NCI-H526 treated with DMSO at 0.1 percent for 48 hours (cell line): Measurements from ENCODE around the gene NCAPH2.

Experiments
- DNase-seq: peaks from one replicate; lab custom pipeline; 2025; lab: John Stamatoyannopoulos, UW

Gene NCAPH2

DNA sequence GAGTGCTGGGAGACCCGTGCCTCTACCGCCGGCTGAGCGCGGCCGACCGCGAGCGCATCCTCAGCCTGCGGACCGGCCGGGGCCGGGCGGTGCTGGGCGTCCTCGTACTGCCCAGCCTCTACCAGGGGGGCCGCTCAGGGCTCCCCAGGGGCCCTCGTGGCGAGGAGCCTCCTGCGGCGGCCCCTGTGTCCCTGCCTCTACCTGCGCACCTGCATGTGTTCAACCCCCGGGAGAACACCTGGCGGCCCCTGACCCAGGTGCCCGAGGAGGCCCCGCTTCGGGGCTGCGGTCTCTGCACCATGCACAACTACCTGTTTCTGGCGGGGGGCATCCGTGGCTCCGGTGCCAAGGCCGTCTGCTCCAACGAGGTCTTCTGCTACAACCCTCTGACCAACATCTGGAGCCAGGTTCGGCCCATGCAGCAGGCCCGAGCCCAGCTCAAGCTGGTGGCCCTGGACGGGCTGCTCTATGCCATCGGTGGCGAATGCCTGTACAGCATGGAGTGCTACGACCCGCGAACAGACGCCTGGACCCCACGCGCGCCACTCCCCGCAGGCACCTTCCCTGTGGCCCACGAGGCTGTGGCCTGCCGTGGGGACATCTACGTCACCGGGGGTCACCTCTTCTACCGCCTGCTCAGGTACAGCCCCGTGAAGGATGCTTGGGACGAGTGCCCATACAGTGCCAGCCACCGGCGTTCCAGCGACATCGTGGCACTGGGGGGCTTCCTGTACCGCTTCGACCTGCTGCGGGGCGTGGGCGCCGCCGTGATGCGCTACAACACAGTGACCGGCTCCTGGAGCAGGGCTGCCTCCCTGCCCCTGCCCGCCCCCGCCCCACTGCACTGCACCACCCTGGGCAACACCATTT, 41.1 kb downstream of the NCAPH2 start:
- no peak for DNase-seq

DNA sequence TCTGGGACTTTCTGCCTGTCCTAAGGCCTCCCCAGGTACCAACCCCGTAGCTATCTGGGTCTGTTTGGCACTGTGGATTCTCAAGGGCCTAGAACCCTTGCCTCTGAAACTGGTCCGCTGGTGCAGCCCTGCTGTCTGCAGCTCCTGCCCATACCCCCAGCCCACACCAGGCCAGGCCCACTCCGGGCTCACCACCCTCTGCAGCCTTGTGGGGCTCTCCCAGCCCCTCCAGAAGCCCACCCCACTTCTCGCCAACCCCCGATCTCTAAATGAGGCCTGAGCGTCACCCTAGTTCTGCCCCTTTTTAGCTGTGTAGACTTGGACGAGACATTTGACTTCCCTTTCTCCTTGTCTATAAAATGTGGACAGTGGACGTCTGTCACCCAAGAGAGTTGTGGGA, 42.4 kb downstream of the NCAPH2 start:
- no peak for DNase-seq

DNA sequence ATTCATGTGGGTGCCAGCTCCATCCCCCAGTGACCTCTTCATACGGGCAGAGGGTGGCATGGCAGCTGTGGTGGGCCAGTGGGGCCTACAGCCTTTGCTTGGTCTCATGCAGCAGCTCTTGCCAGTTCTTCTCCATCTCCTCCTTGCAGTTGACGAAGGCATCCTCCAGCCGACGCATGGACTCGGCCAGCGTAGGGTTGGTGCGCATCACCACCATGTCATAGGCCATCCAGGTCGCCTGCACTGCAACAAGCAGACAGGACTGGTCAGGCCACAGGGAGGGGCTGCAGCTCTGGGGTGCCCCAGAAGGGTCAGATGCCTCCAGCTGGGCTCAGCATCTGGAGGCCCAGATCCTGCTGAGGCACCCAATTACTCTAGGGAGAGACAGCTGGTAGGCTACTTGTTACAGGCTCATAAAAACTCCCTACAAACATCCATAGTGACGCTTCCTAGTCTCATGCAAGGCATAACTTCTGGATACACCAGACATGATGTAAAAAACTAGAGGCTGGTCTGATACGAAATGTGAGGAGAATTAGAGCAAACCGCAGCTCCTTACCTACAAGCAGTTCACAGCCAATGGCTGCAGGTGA, 43.2 kb downstream of the NCAPH2 start:
- DNase-seq, result no peak

DNA sequence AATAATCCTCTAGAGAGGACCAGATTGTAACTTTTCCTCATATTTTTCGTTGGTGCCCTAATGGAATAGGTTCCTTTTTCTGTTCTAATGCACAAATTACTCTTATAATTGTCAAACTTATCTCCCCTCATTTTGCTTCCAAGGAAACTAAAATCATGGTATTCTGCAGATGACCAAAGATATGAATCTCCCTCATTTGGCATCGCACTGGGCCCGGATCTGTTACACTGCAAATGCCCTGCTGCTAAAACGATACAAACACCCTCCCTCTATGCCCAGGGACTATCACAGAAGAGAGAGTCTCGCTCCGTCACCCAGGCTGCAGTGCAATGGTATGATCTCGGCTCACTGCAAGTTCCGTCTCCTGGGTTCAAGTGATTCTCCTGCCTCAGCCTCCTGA, 45.3 kb downstream of the NCAPH2 start:
- DNase-seq, result no peak

DNA sequence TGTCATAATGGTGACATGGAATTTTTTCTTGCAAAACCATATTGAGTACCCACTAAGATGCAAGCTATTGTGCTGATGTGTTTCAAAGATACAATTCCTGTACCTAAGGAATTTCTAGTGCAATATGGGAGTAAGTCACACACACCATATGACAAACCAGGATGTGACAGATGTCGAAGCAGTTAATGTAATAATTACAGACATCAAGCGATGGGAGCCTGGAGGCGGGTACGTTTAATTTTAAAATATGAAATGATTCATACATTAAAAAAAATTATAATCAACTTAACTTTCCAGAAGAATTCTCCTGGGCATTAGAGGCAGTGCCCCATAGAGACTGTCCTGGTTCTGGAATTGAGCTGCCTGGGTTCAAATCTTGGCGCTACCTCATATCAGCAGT, 48.7 kb downstream of the NCAPH2 start:
- no peak for DNase-seq

DNA sequence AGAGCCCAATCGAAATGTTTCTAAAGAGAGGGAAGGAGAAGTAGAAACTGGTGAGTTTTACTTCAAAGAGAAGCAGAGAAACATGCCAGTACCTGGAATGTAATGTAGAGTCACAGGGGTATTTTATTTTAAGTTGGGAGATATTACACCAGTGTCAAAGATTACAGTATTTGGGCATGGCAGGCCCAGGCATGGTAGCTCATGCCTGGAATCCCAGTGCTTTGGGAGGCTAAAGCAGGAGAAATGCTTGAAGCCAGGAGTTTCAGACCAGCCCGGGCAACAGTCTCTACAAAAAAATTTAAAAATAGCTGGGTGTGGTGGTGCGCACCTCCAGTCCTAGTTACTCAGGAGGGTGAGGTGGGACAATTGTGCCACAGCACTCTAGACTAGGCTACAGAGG, 52.0 kb downstream of the NCAPH2 start:
- no peak for DNase-seq

DNA sequence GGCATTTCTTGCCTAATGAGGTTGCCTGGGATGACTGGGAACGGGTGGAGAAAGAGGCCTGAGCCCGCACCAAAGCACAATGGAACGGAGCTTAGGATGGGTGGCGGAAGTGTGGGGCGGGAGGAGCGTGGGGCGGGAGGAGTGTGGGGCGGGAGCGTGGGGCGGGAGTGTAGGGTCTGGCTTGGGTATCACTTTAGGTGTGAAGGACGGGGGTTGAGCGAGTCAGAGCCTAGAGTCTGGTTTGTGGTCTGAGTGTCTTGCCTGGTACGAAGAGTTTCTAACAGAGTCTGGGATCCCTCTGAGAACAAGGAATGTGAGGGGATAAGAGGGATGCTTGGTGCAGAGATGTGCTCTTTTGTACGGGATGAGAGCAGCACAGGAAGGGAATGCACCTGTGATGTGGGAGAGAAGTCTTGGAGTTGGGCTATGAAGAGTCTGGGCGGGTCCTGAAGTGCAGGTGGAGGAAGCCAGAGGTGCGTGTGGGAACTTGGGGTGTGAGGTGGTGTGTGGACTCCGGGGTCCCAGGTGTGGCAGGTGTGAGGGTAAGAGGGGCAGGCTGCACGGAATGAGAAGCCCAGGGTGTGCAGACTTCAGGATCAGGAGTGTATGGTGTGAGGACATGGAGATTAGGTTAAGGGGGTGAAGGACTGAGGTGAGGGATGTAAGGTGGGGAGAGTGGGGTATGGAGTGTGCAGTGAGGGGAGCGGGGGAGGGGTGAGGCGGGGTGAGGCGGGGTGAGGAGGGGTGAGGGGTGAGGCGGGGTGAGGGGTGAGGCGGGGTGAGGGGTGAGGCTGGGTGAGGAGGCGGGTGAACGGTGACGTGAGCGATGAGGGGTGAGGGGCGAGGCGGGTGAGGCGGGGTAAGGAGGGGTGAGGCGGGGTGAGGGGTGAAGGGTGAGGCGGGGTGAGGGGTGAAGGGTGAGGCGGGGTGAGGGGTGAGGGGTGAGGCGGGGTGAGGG, 53.7 kb downstream of the NCAPH2 start:
- DNase-seq, result no peak

DNA sequence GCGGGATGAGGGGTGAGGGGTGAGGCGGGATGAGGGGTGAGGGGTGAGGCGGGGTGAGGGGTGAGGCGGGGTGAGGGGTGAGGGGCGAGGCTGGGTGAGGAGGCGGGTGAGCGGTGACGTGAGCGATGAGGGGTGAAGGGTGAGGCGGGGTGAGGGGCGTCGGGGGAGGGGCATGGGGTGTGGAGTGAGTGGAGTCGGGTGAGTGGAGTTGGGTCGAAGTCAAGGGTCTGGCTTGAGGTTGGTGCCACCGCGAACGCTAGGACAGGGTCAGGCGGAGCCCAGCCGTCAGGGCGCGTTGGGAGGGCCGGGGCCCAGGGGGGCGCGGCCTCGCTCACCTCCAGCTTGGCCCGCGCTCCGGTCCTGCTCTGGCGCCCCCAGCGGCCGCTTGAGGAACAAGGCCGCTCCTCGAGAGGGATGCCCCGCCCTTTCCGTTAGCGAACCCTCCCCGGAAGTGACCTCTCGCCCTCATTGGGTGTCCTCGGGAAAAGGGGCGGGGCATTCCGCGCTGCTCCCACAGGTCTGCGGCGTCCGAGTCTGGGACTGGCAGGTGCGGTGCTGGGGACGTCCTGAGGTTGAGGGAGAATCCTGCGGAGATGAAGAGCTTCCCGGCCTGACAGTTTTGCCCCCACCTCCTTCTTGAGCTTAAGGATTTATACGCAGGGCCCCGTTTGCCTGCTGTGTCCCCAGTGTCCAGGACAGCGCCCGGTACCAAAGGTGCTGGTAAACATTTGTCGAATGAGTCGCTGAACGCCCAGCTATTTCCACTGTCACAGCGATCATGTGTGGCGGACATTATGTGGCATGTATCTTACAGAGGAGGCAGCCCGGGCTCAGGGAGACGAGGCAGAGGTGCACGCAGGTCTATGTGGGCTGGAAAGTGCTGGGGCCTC, 54.7 kb downstream of the NCAPH2 start, which contains the start of gene SYCE3:
Gene SYCE3 (minus strand): TSS at position 397 of the 890 bp plus-strand sequence. CDS start 6,514 bp downstream, outside the sequence.
- peak; percentile 89 for DNase-seq

DNA sequence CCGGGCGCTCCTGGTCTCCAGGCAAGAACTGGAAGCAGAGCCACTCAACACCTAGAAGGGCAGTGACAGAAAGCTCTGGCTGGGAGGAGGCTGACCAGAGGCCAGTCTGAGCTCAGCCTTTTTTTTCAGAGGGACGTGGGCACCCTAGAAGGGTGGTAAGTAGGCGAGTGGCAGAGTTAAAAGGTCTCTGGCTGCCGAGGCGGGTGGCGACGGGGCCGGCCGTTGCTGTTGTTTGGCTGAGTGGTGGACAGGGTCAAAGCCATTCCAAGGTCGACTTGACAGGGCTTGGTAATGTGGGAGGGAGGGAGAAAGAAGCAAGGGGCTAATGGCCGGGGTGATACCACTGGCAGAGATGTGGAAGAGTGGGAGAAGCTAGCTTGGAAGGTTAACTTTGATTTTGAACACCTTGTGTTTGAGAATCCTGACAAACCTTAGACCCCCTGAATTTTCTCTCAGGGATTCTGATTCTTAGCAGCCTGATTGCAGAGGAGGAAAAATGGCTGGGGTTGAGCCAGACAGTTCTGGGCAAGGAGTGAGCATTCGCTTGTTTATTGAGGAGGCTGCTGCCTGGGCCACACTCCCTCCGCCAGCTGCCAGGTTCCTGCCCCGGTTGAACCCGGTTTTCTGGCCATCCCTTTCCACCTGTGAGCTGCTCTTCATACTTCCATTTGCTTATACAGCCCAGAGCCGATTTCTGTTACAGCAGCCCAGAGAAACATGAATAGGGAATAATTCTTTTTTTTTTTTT, 55.6 kb downstream of the NCAPH2 start:
- DNase-seq, result no peak

DNA sequence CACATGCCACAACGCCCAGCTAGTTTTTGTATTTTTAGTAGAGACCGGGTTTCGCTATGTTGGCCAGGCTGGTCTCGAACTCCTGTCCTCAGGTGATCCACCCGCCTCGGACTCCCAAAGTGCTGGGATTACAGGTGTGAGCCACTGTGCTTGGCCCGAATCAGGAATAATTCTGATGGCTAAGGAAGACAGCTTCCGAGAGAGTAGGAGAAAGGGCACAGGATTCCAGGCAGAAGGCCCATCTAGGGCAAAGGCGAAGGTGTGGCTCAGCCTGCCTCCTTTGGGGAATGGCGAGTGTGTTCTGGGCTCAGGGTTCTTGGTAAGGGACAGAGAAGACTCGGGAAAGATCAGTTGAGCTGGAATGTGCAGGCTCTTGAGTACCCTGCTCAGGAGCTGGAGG, 56.3 kb downstream of the NCAPH2 start:
- DNase-seq, result no peak

DNA sequence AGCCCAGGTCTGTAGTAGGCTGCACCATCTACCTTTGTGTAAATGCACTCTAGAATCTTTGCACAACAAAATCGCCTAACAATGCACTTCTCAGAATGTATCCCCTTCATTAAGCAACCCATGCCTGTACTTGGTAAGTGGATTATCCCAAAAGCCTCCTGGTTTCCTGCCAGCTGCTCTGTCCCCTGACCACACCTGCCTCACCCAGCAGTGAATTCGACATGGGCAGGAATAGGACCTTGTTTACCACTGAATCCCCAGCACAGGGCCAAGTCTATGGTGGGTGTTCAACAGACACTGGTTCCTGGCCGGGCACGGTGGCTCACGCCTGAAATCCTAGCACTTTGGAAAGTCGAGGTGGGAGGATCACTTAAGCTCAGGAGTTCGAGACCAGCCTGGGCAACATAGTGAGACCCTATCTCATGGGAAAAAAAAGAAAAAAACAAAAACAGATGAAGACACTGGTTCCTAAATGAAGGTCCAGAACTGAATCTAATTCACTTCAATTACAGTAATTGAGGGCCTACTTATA, 59.8 kb downstream of the NCAPH2 start:
- no peak for DNase-seq

DNA sequence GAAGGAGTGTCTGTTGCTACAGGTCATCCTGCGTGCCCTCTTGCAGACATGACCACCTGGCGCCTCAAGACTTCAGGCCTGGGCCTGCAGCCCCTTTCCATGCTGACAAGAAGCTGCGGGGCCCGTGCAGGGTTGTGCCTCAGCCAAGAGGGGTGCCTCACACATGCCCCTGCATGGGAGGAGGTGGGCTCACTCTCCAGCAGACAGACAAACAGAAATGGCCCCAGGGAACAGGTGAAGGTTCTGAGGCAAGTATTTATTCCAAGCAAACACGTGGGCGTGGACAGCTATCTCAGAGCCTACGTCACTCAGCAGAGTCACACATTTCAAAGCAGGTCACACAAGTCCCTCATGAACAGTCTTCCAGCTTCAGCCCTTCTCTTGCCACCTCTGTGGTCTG, 60.6 kb downstream of the NCAPH2 start:
- no peak for DNase-seq

DNA sequence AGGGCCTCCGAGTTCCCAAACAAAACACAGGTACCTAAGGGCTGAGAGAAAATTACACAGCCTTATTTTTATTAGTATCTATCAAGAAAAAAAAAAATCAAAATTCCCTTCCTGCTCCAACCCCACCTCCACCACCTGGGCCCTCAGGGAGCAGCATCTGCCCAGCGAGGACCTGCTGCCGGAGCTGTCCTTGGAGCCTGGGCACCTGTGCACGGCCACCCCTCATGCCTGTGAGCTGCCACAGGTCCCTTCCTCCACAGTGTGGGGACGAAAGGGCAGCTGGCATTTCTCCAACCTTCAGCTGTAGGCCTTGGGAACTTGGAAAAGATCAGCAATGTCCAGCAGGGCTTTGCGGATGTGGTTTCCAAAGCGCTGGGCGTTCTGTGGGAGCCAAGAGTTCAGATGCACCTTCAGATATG, 61.0 kb downstream of the NCAPH2 start:
- DNase-seq, result no peak

DNA sequence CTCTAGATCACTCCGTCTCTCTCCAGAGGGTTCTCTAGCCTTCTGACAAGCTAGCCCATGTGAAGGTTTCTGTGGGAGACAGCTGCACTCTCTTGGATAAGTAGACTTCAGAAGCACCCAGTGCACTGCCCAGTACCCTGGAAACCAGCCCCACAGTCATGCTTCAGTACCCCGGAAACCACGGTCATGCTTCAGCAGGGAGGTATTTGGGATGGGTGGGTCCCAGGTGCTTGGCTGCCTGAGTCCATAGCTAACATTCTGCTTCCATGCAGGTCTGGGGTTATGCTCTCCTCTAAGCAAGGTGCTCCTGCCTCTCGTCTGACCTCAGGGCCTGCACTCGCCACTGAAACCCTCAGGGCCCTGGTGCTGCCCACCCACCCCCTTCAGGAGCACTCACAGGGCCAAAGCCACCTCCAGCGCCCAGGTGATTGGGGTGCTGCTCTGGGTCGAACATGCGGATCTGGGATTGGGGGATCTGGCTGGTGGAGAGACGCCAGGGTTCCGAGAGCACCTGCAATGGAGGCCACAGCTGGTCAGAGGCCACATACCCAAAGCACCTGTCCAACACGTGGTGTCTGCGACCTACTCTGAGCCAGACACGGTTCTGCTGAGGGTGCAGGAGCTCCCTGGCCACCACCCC, 62.0 kb downstream of the NCAPH2 start:
- DNase-seq, result no peak

DNA sequence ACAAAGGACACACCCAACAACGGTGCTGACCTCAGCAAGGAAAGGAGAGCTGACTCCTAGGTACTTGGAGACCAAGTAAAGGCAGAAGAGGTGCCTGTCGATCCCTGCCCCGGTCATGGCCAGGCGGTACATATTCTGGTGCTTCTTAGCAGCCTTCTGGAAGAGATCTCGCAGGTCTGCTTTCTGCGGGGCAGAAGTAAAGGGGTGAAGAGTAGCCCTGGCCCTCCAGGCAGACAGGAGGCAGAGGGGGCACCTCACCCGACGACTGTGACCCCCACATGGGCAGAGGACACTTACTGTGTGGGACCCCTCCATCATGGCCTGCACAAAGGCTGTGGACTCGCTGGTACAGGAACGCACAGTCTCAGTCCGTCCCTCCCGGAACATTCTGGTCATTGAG, 62.8 kb downstream of the NCAPH2 start:
- no peak for DNase-seq

DNA sequence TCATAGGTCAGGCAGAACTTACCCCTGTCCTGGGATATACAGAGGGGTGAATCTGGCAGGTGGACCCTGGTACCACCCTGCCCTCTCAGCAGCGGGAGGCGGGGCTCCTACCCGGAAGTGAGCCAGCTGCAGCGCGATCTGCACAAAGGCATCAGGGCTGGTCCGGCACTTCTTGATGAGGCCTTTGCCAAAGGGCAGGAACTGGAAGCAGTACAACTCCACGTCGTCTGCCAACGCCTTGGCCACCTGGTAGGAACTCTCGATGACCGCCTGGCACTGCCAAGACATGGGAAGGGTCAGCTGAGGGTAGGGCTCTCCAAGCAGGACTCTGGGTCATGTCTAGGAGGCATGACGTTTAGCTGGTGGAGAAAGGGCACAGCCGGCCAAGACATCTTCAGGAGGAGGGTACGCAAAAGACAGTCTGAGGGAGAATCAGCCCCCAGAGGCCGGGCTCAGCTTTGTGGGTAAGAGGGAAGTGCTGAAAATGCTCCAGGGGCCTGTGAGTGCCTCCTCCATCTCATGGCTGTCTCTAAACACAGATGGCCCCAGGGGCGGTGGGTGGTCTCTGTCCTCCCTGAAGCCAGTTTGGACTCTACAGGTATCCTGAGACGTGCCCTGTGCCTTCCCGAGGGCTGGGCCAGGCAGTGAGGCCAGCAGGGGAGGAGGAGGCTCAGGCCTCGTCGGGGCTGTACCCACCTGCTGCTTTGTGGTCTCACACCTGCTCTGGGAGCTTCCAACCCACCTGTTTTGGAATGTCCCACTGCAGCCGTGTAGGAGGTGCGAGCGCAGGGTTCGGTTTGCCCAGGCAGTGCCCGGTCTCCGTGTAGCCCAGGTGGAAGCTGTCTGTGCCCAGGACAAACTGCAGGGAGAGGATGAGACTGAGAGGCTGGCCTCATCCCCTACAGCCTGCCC, 63.5 kb downstream of the NCAPH2 start:
- DNase-seq, result no peak

DNA sequence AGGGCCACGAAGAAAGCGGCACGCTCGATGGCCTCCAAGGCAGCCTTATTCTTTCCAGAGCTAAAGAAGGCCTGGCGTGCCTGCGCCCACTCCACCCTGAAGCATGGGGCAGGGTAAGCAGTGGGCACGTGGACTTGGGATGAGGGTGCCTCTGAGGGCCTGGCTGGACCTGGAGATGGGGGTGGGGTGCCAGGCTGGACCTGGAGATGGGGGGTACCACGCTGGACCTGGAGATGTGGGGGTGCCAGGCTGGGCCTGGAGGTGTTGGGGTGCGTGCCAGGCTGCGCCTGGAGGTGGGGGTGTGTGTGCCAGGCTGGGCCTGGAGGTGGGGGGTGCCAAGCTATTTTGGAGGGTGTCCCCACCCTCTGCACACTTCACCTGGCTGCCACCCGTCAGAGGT, 64.9 kb downstream of the NCAPH2 start:
- DNase-seq, result no peak

DNA sequence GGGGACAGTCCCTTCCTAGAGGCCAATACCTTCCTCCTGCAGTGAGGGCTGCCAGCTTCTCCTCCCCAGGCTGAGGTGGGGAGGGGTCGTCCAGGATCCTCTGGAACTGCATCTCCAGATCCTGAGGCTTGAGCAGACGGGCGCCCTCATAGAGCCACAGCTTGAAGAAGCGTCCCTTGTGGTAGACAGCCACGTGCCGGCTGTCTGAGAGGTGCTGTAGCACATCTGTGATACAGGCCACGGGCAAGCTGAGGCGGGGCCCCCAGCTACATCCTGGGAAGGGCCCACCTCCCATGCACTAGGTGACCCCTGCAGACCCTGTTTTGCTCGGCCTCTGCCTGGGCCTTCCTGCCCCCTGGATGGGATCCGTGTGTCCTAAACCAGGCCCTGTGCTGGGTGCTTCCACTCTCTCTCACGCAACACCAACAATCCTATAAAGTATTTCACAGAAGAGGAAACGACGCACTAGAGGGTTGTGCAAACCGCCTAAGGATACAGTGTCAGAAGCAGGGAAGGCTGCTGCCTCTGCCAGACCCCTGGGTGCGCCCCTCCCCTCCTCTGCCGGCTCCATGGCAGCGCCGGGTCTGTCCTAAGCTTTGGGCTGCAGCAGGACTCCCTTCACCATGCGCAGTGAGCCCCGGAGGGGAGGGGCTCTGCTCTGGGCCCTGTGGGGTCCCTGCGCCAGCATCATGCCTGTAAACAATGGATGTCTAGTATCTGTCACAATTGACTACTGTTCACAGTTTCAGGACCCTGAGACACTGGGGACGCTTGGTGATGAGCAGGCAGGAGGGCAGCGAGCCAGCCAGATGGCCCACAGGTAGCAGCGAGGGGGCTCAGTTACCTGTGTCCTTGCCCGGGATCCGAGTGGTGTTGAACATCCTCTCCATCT, 65.7 kb downstream of the NCAPH2 start:
- DNase-seq, result no peak
